Liver (tissue), 9 donors: Measurements from ENCODE around the gene SCNN1B. TPM values are rescaled to one million over a fixed set of nuclear protein-coding genes. Genes with fewer than 3 reads are reported as not detected.
"Not testable (repeated sequence)": the region's sequence is repeated elsewhere in the genome, so short reads cannot be mapped to it uniquely, and the experiment has no call there.

Experiments
- DNase-seq: peaks from one replicate; pipeline ENCODE4 v3.0.0-alpha.2; 2017; ENCODE audit warnings: low spot score
- H3K27ac ChIP-seq, 2 donors: one replicate each; pipeline ENCODE4 v1.7.0; 2013; ENCODE audit warnings: inconsistent platforms in 2 of 2, low read length in 2 of 2, control low read depth in 1 of 2, low read depth in 1 of 2, mild to moderate bottlenecking in 1 of 2
- H3K27me3 ChIP-seq, 4 donors: one replicate each; pipeline versions ENCODE4 v1.6.1 to v1.7.0; 2013; ENCODE audit warnings: low read length in 3 of 4, inconsistent platforms in 1 of 4, mild to moderate bottlenecking in 1 of 4, moderate library complexity in 1 of 4; ENCODE audit not compliant: control insufficient read depth in 4 of 4, insufficient read depth in 4 of 4
- H3K36me3 ChIP-seq, 4 donors: one replicate each; pipeline versions ENCODE4 v1.6.1 to v1.7.0; 2013; ENCODE audit warnings: low read length in 3 of 4, mild to moderate bottlenecking in 3 of 4, low read depth in 1 of 4, moderate library complexity in 1 of 4; ENCODE audit not compliant: control insufficient read depth in 4 of 4, insufficient read depth in 3 of 4
- H3K4me1 ChIP-seq, 4 donors: one replicate each; pipeline versions ENCODE4 v1.6.1 to v1.7.0; 2013; ENCODE audit warnings: low read length in 3 of 4, mild to moderate bottlenecking in 3 of 4, moderate library complexity in 1 of 4; ENCODE audit not compliant: control insufficient read depth in 4 of 4, insufficient read depth in 4 of 4
- H3K4me3 ChIP-seq, 3 donors: one replicate each; pipeline versions ENCODE4 v1.6.1 to v1.7.0; 2013; ENCODE audit warnings: low read length in 3 of 3, control low read depth in 1 of 3, low read depth in 1 of 3, mild to moderate bottlenecking in 1 of 3
- H3K9ac ChIP-seq, 2 donors: one replicate each; pipeline ENCODE4 v1.7.0; 2013; ENCODE audit warnings: low read length in 2 of 2, mild to moderate bottlenecking in 2 of 2, moderate library complexity in 2 of 2, control low read depth in 1 of 2, low read depth in 1 of 2
- H3K9me3 ChIP-seq, 4 donors: one replicate each; pipeline versions ENCODE4 v1.6.1 to v1.7.0; 2013; ENCODE audit warnings: low read length in 3 of 4; ENCODE audit not compliant: control insufficient read depth in 4 of 4
- EGR1 ChIP-seq, 2 donors: IDR thresholded peaks; 2 replicates each; pipeline ENCODE4 v1.6.1; 2016 to 2018; ENCODE audit warnings: antibody characterized with exemption in 2 of 2, low read depth in 2 of 2
- FOXA1 ChIP-seq: IDR thresholded peaks from 2 replicates; pipeline ENCODE4 v1.6.1; 2016; ENCODE audit warnings: antibody characterized with exemption
- FOXA2 ChIP-seq: IDR thresholded peaks from 2 replicates; pipeline ENCODE4 v1.6.1; 2016; ENCODE audit warnings: antibody characterized with exemption
- GABPA ChIP-seq, 2 donors: IDR thresholded peaks in 1 of 2; conservative IDR thresholded peaks in 1 of 2; 2 replicates each; pipeline ENCODE4 v1.6.1; 2016; ENCODE audit warnings: antibody characterized with exemption in 2 of 2, mild to moderate bottlenecking in 1 of 2, moderate library complexity in 1 of 2
- HNF4A ChIP-seq, 2 donors: conservative IDR thresholded peaks; 2 replicates each; pipeline ENCODE4 v1.6.1; 2016; ENCODE audit warnings: antibody characterized with exemption in 2 of 2, mild to moderate bottlenecking in 2 of 2
- HNF4G ChIP-seq: IDR thresholded peaks from 2 replicates; pipeline ENCODE4 v1.6.1; 2016; ENCODE audit warnings: antibody characterized with exemption
- JUND ChIP-seq, 2 donors: IDR thresholded peaks; 2 replicates each; pipeline ENCODE4 v1.6.1; 2016; ENCODE audit warnings: antibody characterized with exemption in 2 of 2
- MAX ChIP-seq: IDR thresholded peaks from 2 replicates; pipeline ENCODE4 v1.6.1; 2016; ENCODE audit warnings: antibody characterized with exemption
- NR2F2 ChIP-seq: IDR thresholded peaks from 2 replicates; pipeline ENCODE4 v1.6.1; 2016; ENCODE audit warnings: antibody characterized with exemption
- RAD21 ChIP-seq, 2 donors: IDR thresholded peaks; 2 replicates each; pipeline ENCODE4 v1.6.1; 2016; ENCODE audit warnings: antibody characterized with exemption in 2 of 2, mild to moderate bottlenecking in 2 of 2
- RXRA ChIP-seq, 2 donors: IDR thresholded peaks; 2 replicates each; pipeline ENCODE4 v1.6.1; 2017 to 2018; ENCODE audit warnings: antibody characterized with exemption in 2 of 2, mild to moderate bottlenecking in 1 of 2
- TAF1 ChIP-seq: conservative IDR thresholded peaks from 2 replicates; pipeline ENCODE4 v1.6.1; 2016; ENCODE audit warnings: antibody characterized with exemption, mild to moderate bottlenecking
- YY1 ChIP-seq: IDR thresholded peaks from 2 replicates; pipeline ENCODE4 v1.6.1; 2016; ENCODE audit warnings: antibody characterized with exemption, mild to moderate bottlenecking
- ZBTB33 ChIP-seq: IDR thresholded peaks from 2 replicates; pipeline ENCODE4 v1.6.1; 2016; ENCODE audit warnings: antibody characterized with exemption
- WGBS: extraction: QIAGEN DNeasy Blood & Tissue Kit; methylation state at CpG from one replicate; pipeline ENCODE4 v1.1.7; 2013; 5-methylcytosine and 5-hydroxymethylcytosine counted together
- polyA plus RNA-seq, 2 donors: library from polyadenylated mRNA; stranded (reverse) in 1 of 2; unstranded in 1 of 2; fragments of 200-250 nt in 1 of 2; fragments of >200 nt in 1 of 2; fragmentation: Nextera tagmentation in 1 of 2; extraction: Ambion mirVana in 1 of 2; gene quantifications; one replicate each; pipeline versions ENCODE4 v1.2.1 to v1.2.3, GENCODE V29; 2013 to 2015
- total RNA-seq, 2 donors: library from RNA; depleted of rRNA; stranded (reverse); fragments of >200 nt; gene quantifications; one replicate each; pipeline ENCODE4 v1.2.3, GENCODE V29; 2014
- TF ChIP-seq, protein P1 (sequence below): IDR thresholded peaks from 2 replicates; pipeline ENCODE4 v1.6.1; 2016; ENCODE audit warnings: antibody characterized with exemption, mild to moderate bottlenecking
- TF ChIP-seq, protein P2 (sequence below): IDR thresholded peaks from 2 replicates; pipeline ENCODE4 v1.6.1; 2016; ENCODE audit warnings: antibody characterized with exemption
- donor health status: healthy.
- donor health status: healthy.
- donor health status: healthy.
- donor health status: healthy.
- donor health status: healthy.

SCNN1B gene
- total and polyA plus RNA-seq, 4 donors: 0.08 to 0.17 (median 0.14) TPM; not detected in 1

- no peak for DNase-seq
- no peaks in the 10 kb centered on the region for H3K4me1 ChIP-seq
- no peak overlapping the region for H3K9ac ChIP-seq
- H3K36me3 ChIP-seq: no peaks in the 10 kb centered on the region
- no peaks in the 10 kb centered on the region for H3K27me3 ChIP-seq
- H3K4me3 ChIP-seq: no peak overlapping the region
- WGBS: 27% methylated on average over 5 of the region's 5 CpGs
- TF ChIP-seq NR2F2: no peak
- TF ChIP-seq RXRA (IDR thresholded peaks at IDR 0.05): no peak
- TF ChIP-seq TAF1: no peak
- no peak for TF ChIP-seq RAD21 (IDR thresholded peaks at IDR 0.05)
- no peak for TF ChIP-seq MAX
- TF ChIP-seq YY1: no peak
- TF ChIP-seq, protein P1, sequence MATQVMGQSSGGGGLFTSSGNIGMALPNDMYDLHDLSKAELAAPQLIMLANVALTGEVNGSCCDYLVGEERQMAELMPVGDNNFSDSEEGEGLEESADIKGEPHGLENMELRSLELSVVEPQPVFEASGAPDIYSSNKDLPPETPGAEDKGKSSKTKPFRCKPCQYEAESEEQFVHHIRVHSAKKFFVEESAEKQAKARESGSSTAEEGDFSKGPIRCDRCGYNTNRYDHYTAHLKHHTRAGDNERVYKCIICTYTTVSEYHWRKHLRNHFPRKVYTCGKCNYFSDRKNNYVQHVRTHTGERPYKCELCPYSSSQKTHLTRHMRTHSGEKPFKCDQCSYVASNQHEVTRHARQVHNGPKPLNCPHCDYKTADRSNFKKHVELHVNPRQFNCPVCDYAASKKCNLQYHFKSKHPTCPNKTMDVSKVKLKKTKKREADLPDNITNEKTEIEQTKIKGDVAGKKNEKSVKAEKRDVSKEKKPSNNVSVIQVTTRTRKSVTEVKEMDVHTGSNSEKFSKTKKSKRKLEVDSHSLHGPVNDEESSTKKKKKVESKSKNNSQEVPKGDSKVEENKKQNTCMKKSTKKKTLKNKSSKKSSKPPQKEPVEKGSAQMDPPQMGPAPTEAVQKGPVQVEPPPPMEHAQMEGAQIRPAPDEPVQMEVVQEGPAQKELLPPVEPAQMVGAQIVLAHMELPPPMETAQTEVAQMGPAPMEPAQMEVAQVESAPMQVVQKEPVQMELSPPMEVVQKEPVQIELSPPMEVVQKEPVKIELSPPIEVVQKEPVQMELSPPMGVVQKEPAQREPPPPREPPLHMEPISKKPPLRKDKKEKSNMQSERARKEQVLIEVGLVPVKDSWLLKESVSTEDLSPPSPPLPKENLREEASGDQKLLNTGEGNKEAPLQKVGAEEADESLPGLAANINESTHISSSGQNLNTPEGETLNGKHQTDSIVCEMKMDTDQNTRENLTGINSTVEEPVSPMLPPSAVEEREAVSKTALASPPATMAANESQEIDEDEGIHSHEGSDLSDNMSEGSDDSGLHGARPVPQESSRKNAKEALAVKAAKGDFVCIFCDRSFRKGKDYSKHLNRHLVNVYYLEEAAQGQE: no peak
- TF ChIP-seq EGR1 (IDR thresholded peaks at IDR 0.05; ENCODE audit: low read depth in 2 of 2): no peak
- H3K9me3 ChIP-seq: no peaks in the 10 kb centered on the region
- H3K27ac ChIP-seq: no peak overlapping the region
These were observed 63.6 kb downstream of the SCNN1B start for GRCh38 chr16:23365602-23366240.

DNA sequence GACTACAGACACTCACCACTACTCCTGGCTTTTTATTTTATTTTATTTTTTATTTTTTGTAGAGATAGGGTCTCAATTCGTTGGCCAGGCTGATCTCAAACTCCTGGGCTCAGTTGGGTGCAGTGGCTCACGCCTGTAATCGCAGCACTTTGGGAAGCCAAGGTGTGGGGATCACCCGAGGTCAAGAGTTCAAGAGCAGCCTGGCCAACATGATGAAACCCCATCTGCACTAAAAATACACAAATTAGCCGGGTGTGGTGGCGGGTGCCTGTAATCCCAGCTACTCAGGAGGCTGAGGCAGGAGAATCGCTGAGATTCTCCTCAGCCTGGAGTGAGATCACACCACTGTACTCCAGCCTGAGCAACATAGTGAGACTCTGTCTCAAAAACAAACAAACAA, 64.2 kb downstream of the SCNN1B start:
- H3K27me3 ChIP-seq, H3K4me3 ChIP-seq, H3K9me3 ChIP-seq, DNase-seq, H3K27ac ChIP-seq, H3K9ac ChIP-seq, H3K36me3 ChIP-seq, H3K4me1 ChIP-seq: not testable (repeated sequence)
- WGBS: 79% methylated on average over 7 of the region's 7 CpGs

GRCh38 chr16:23367564-23367963, 65.5 kb downstream of the SCNN1B start:
- TF ChIP-seq RAD21 (IDR thresholded peaks at IDR 0.05): no peak
- TF ChIP-seq GABPA (IDR thresholded peaks at IDR 0.05 in 1 of 2, conservative IDR thresholded peaks at IDR 0.05 in 1 of 2): no peak
- TF ChIP-seq TAF1: no peak
- TF ChIP-seq HNF4G: no peak
- H3K9me3 ChIP-seq: no peaks in the 10 kb centered on the region
- no peaks in the 10 kb centered on the region for H3K36me3 ChIP-seq
- no peak overlapping the region for H3K9ac ChIP-seq
- no peak for DNase-seq
- 85% methylated on average over 10 of the region's 10 CpGs for WGBS
- no peak overlapping the region for H3K4me3 ChIP-seq
- no peak overlapping the region for H3K27ac ChIP-seq
- no peaks in the 10 kb centered on the region for H3K27me3 ChIP-seq
- H3K4me1 ChIP-seq: no peaks in the 10 kb centered on the region

DNA sequence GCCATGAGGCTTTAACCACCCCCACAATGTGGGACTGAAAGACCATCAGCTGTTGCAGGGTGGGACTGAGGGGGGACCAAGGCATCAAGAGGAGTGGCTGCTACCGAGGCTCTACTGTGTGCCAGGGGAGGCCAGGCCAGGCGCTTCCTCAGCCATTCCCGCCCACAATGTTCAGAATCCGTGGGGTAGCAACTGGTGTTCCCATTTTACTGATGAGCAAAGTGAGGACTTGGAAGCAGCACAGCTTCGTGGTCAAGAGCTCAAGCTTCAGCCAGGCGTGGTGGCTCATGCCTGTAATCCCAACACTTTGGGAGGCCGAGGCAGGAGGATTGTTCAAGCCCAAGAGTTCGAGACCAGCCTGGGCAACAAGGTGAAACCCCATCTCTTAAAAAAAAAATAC, 65.9 kb downstream of the SCNN1B start:
- WGBS: 79% methylated on average over 8 of the region's 8 CpGs
- no peaks in the 10 kb centered on the region for H3K9me3 ChIP-seq
- H3K9ac ChIP-seq: no peak overlapping the region
- no peaks in the 10 kb centered on the region for H3K27me3 ChIP-seq
- H3K27ac ChIP-seq: no peak overlapping the region
- H3K4me1 ChIP-seq: no peaks in the 10 kb centered on the region
- H3K36me3 ChIP-seq: no peaks in the 10 kb centered on the region
- no peak overlapping the region for H3K4me3 ChIP-seq
- DNase-seq: no peak
- TF ChIP-seq, protein P2, sequence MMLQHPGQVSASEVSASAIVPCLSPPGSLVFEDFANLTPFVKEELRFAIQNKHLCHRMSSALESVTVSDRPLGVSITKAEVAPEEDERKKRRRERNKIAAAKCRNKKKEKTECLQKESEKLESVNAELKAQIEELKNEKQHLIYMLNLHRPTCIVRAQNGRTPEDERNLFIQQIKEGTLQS: no peak
- TF ChIP-seq FOXA2: no peak
- no peak for TF ChIP-seq YY1
- TF ChIP-seq RXRA (IDR thresholded peaks at IDR 0.05): no peak
- TF ChIP-seq MAX: no peak
- no peak for TF ChIP-seq ZBTB33
- TF ChIP-seq RAD21 (IDR thresholded peaks at IDR 0.05): no peak
- TF ChIP-seq FOXA1: no peak
- TF ChIP-seq EGR1 (IDR thresholded peaks at IDR 0.05; ENCODE audit: low read depth in 2 of 2): no peak
- no peak for TF ChIP-seq JUND (IDR thresholded peaks at IDR 0.05)
- no peak for TF ChIP-seq HNF4A (conservative IDR thresholded peaks at IDR 0.05)
- TF ChIP-seq GABPA (IDR thresholded peaks at IDR 0.05 in 1 of 2, conservative IDR thresholded peaks at IDR 0.05 in 1 of 2): no peak
